HepG2 (cell line): ENCODE results near the gene WNT6. TPM values are rescaled to one million over a fixed set of nuclear protein-coding genes. Genes with fewer than 3 reads are reported as not detected.

Experiments used
- AGO1 ChIP-seq: fragments of 200-400 bp; formaldehyde crosslinking; IDR thresholded peaks from 2 replicates; pipeline ENCODE4 v1.6.1; 2017; ENCODE audit warnings: mild to moderate bottlenecking, low read depth, low read length, moderate library complexity; ENCODE audit not compliant: poor library complexity, severe bottlenecking
- ARNT ChIP-seq: fragments of 450-650 bp; IDR thresholded peaks from 2 replicates; pipeline ENCODE4 v1.6.1; 2017
- HNF4G ChIP-seq, 2 experiments: sonication (generic) in 1 of 2; formaldehyde crosslinking in 1 of 2; IDR thresholded peaks; 2 replicates each; pipeline versions ENCODE4 v1.4.0 to v1.6.1; 2011 to 2020; ENCODE audit warnings: borderline replicate concordance in 2 of 2, low read depth in 2 of 2, mild to moderate bottlenecking in 2 of 2, low read length in 1 of 2, missing genetic modification reagents in 1 of 2, moderate library complexity in 1 of 2
- KLF15 ChIP-seq: sonication (generic); formaldehyde crosslinking; IDR thresholded peaks from 2 replicates; pipeline ENCODE4 v1.8.1; 2023; ENCODE audit warnings: borderline replicate concordance, mild to moderate bottlenecking, inconsistent platforms, missing genetic modification reagents, mixed read lengths
- YEATS4 ChIP-seq: sonication (generic); formaldehyde crosslinking; IDR thresholded peaks from 2 replicates; pipeline ENCODE4 v1.4.0; 2020; ENCODE audit warnings: missing genetic modification reagents, borderline replicate concordance
- ZNF558 ChIP-seq: sonication (generic); formaldehyde crosslinking; IDR thresholded peaks from 2 replicates; pipeline ENCODE4 v1.9.0; 2022; ENCODE audit warnings: mild to moderate bottlenecking, missing genetic modification reagents, borderline replicate concordance
- ZNF776 ChIP-seq: sonication (generic); formaldehyde crosslinking; IDR thresholded peaks from 2 replicates; pipeline ENCODE4 v1.4.0; 2020; ENCODE audit warnings: mild to moderate bottlenecking, missing genetic modification reagents
- polyA plus RNA-seq, 8 experiments: library from polyadenylated mRNA; depleted of rRNA in 3 of 8; stranded (reverse) in 7 of 8; unstranded in 1 of 8; fragments of >200 nt; fragmentation: Illumina TruSeq in 4 of 8; extraction: Trizol in 4 of 8; gene quantifications; 2 replicates each; pipeline versions ENCODE4 v1.2.1 to v1.2.3, GENCODE V29; 2011 to 2016; ENCODE audit warnings: low read depth in 4 of 8, missing spikeins in 1 of 8, mixed read lengths in 1 of 8; ENCODE audit not compliant: insufficient read depth in 1 of 8
- total RNA-seq, 5 experiments: library from RNA; depleted of rRNA; stranded (reverse); fragments of >200 nt; fragmentation: Illumina TruSeq; extraction: Trizol; gene quantifications; 2 replicates each; pipeline ENCODE4 v1.2.3, GENCODE V29; 2016; ENCODE audit warnings: low read depth in 1 of 5
- TF ChIP-seq, protein P1 (sequence below): sonication (generic); formaldehyde crosslinking; IDR thresholded peaks from 2 replicates; pipeline ENCODE4 v1.5.0; 2020; ENCODE audit warnings: mild to moderate bottlenecking, missing genetic modification reagents, borderline replicate concordance
- TF ChIP-seq, protein P2 (sequence below): sonication (generic); formaldehyde crosslinking; IDR thresholded peaks from 2 replicates; pipeline ENCODE4 v1.9.0; 2021; ENCODE audit warnings: missing genetic modification reagents, mild to moderate bottlenecking, borderline replicate concordance
- TF ChIP-seq, protein P3 (sequence below): IDR thresholded peaks from 2 replicates; pipeline ENCODE4 v1.6.1; 2016; ENCODE audit warnings: low read depth, control low read depth
- TF ChIP-seq, protein P4 (sequence below): sonication (generic); formaldehyde crosslinking; IDR thresholded peaks from 2 replicates; pipeline ENCODE4 v1.5.1; 2020; ENCODE audit warnings: mild to moderate bottlenecking, missing genetic modification reagents, moderate library complexity
- TF ChIP-seq, protein P5 (sequence below): sonication (generic); formaldehyde crosslinking; IDR thresholded peaks from 2 replicates; pipeline ENCODE4 v1.5.0; 2020; ENCODE audit warnings: missing genetic modification reagents

Gene WNT6
- total and polyA plus RNA-seq, 2 of the 13 experiments (the other 11 are each of a cell fraction or from before 2014, with no cell fraction given), result 0.20 TPM; not detected in 1

DNA sequence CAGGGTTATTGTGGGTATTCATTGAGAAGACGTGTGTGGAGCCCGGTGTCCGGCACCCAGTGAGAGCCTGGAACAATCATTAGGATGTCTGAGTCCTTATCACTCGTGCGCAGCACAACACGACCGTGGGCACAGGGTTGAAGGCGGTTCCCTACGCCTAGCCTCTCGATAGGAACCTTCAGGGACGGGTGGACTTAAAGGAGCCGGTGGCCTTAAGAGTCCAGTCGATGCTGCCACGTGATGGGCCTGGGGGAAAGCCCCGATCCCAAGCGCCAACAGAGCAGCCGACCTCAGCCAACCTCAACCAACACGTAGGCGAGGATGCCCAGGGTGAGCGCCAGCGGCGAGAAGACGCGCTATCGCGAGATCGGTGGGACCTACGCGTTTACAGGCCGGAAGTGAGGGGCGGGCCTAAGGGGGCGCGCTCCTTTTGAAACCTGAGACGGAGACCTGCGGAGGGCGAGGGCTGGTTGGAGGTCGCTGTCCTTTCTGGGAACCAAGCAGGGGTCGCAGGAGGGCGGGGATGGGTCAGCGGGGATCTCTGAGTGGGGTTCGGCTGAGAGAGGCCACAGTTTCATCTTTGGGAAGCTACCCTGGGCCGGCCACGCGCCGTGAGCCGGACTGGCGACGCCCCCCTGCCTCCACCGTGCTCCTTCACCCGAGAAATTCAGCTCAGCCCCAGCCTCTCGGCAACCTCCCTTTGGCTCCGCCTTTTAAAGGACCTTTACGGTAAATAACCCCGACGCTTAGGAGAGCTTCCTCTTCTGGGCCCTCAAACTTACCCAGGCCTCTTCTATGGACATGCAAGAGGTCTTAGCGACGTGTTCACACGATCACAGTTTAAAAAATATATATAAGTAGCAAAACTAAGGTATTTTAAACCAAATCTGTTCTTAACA lies 49.4 kb downstream of the WNT6 start (continued):
- TF ChIP-seq, protein P1, sequence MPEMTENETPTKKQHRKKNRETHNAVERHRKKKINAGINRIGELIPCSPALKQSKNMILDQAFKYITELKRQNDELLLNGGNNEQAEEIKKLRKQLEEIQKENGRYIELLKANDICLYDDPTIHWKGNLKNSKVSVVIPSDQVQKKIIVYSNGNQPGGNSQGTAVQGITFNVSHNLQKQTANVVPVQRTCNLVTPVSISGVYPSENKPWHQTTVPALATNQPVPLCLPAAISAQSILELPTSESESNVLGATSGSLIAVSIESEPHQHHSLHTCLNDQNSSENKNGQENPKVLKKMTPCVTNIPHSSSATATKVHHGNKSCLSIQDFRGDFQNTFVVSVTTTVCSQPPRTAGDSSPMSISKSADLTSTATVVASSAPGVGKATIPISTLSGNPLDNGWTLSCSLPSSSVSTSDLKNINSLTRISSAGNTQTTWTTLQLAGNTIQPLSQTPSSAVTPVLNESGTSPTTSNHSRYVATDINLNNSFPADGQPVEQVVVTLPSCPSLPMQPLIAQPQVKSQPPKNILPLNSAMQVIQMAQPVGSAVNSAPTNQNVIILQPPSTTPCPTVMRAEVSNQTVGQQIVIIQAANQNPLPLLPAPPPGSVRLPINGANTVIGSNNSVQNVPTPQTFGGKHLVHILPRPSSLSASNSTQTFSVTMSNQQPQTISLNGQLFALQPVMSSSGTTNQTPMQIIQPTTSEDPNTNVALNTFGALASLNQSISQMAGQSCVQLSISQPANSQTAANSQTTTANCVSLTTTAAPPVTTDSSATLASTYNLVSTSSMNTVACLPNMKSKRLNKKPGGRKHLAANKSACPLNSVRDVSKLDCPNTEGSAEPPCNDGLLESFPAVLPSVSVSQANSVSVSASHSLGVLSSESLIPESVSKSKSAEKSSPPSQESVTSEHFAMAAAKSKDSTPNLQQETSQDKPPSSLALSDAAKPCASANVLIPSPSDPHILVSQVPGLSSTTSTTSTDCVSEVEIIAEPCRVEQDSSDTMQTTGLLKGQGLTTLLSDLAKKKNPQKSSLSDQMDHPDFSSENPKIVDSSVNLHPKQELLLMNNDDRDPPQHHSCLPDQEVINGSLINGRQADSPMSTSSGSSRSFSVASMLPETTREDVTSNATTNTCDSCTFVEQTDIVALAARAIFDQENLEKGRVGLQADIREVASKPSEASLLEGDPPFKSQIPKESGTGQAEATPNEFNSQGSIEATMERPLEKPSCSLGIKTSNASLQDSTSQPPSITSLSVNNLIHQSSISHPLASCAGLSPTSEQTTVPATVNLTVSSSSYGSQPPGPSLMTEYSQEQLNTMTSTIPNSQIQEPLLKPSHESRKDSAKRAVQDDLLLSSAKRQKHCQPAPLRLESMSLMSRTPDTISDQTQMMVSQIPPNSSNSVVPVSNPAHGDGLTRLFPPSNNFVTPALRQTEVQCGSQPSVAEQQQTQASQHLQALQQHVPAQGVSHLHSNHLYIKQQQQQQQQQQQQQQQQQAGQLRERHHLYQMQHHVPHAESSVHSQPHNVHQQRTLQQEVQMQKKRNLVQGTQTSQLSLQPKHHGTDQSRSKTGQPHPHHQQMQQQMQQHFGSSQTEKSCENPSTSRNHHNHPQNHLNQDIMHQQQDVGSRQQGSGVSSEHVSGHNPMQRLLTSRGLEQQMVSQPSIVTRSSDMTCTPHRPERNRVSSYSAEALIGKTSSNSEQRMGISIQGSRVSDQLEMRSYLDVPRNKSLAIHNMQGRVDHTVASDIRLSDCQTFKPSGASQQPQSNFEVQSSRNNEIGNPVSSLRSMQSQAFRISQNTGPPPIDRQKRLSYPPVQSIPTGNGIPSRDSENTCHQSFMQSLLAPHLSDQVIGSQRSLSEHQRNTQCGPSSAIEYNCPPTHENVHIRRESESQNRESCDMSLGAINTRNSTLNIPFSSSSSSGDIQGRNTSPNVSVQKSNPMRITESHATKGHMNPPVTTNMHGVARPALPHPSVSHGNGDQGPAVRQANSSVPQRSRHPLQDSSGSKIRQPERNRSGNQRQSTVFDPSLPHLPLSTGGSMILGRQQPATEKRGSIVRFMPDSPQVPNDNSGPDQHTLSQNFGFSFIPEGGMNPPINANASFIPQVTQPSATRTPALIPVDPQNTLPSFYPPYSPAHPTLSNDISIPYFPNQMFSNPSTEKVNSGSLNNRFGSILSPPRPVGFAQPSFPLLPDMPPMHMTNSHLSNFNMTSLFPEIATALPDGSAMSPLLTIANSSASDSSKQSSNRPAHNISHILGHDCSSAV (CRISPR knock-in tag), result no peak
- peak; percentile 89 for TF ChIP-seq YEATS4 (CRISPR knock-in tag)
- TF ChIP-seq, protein P2, sequence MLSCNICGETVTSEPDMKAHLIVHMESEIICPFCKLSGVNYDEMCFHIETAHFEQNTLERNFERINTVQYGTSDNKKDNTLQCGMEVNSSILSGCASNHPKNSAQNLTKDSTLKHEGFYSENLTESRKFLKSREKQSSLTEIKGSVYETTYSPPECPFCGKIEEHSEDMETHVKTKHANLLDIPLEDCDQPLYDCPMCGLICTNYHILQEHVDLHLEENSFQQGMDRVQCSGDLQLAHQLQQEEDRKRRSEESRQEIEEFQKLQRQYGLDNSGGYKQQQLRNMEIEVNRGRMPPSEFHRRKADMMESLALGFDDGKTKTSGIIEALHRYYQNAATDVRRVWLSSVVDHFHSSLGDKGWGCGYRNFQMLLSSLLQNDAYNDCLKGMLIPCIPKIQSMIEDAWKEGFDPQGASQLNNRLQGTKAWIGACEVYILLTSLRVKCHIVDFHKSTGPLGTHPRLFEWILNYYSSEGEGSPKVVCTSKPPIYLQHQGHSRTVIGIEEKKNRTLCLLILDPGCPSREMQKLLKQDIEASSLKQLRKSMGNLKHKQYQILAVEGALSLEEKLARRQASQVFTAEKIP (CRISPR knock-in tag), result peak; percentile 89; the same call in 1 of the 2 replicates
- no peak for TF ChIP-seq ARNT
- no peak for TF ChIP-seq KLF15 (CRISPR knock-in tag)
- TF ChIP-seq HNF4G (IDR thresholded peaks at IDR 0.05; ENCODE audit: borderline replicate concordance, low read depth, low read length), result peak; percentile 28; the same call in 1 of the 2 replicates
- TF ChIP-seq HNF4G (CRISPR knock-in tag; IDR thresholded peaks at IDR 0.05; ENCODE audit: borderline replicate concordance, low read depth), result 0 out of 2 replicates have a peak, but pooled peaks have one; percentile 19
- TF ChIP-seq ZNF558 (CRISPR knock-in tag), result peak; percentile 86
- TF ChIP-seq AGO1, result no peak
- TF ChIP-seq, protein P3, sequence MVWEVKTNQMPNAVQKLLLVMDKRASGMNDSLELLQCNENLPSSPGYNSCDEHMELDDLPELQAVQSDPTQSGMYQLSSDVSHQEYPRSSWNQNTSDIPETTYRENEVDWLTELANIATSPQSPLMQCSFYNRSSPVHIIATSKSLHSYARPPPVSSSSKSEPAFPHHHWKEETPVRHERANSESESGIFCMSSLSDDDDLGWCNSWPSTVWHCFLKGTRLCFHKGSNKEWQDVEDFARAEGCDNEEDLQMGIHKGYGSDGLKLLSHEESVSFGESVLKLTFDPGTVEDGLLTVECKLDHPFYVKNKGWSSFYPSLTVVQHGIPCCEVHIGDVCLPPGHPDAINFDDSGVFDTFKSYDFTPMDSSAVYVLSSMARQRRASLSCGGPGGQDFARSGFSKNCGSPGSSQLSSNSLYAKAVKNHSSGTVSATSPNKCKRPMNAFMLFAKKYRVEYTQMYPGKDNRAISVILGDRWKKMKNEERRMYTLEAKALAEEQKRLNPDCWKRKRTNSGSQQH (CRISPR knock-in tag), result peak; percentile 92; the same call in 1 of the 2 replicates
- peak; percentile 97 for TF ChIP-seq ZNF776 (CRISPR knock-in tag)
- TF ChIP-seq, protein P4, sequence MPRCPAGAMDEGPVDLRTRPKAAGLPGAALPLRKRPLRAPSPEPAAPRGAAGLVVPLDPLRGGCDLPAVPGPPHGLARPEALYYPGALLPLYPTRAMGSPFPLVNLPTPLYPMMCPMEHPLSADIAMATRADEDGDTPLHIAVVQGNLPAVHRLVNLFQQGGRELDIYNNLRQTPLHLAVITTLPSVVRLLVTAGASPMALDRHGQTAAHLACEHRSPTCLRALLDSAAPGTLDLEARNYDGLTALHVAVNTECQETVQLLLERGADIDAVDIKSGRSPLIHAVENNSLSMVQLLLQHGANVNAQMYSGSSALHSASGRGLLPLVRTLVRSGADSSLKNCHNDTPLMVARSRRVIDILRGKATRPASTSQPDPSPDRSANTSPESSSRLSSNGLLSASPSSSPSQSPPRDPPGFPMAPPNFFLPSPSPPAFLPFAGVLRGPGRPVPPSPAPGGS, result peak; percentile 89
- TF ChIP-seq, protein P5, sequence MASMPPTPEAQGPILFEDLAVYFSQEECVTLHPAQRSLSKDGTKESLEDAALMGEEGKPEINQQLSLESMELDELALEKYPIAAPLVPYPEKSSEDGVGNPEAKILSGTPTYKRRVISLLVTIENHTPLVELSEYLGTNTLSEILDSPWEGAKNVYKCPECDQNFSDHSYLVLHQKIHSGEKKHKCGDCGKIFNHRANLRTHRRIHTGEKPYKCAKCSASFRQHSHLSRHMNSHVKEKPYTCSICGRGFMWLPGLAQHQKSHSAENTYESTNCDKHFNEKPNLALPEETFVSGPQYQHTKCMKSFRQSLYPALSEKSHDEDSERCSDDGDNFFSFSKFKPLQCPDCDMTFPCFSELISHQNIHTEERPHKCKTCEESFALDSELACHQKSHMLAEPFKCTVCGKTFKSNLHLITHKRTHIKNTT (CRISPR knock-in tag), result no peak
